Keratinocyte (primary cell): ENCODE measurements around the gene GBX2. TPM values are rescaled to one million over a fixed set of nuclear protein-coding genes. Genes with fewer than 3 reads are reported as not detected.

Experiments used
- DNase-seq: peaks from one replicate; pipeline ENCODE4 v3.0.0-alpha.2; 2011; ENCODE audit warnings: low read depth, missing footprints, low spot score
- FAIRE-seq: peaks from 2 replicates; lab custom pipeline; 2011; peaks lifted over from hg19 to GRCh38; lab: Jason Lieb, UNC
- H2AFZ ChIP-seq: 2 replicates; pipeline ENCODE4 v1.6.0; 2012; ENCODE audit warnings: low read length, control low read depth, inconsistent platforms; ENCODE audit not compliant: control insufficient read depth
- H3K27ac ChIP-seq: 2 replicates; pipeline ENCODE4 v1.5.1; 2011; ENCODE audit warnings: low read length; ENCODE audit not compliant: control insufficient read depth, insufficient read depth
- H3K27me3 ChIP-seq: 3 replicates; pipeline ENCODE4 v1.6.0; 2011; ENCODE audit warnings: low read length; ENCODE audit not compliant: control insufficient read depth, insufficient read depth; ENCODE audit errors: extremely low read depth
- H3K36me3 ChIP-seq, 2 experiments: 2 replicates in 1 of 2; 3 replicates in 1 of 2; pipeline ENCODE4 v1.5.1; 2011; ENCODE audit warnings: low read length in 2 of 2, mild to moderate bottlenecking in 1 of 2; ENCODE audit not compliant: control insufficient read depth in 2 of 2, insufficient read depth in 2 of 2; ENCODE audit errors: extremely low read depth in 1 of 2
- H3K4me1 ChIP-seq: 3 replicates; pipeline ENCODE4 v1.5.1; 2011; ENCODE audit warnings: low read length; ENCODE audit not compliant: control insufficient read depth, insufficient read depth; ENCODE audit errors: extremely low read depth
- H3K4me2 ChIP-seq: 3 replicates; pipeline ENCODE4 v1.6.0; 2011; ENCODE audit warnings: low read depth, low read length; ENCODE audit not compliant: control insufficient read depth, insufficient read depth; ENCODE audit errors: extremely low read depth
- H3K4me3 ChIP-seq, 3 experiments: fragments of 200-600 bp in 1 of 3; sonication (generic) in 1 of 3; 2 replicates in 2 of 3; 3 replicates in 1 of 3; pipeline ENCODE4 v1.5.1; 2011 to 2016; ENCODE audit warnings: low read length in 3 of 3, mild to moderate bottlenecking in 3 of 3, control low read depth in 2 of 3, inconsistent platforms in 1 of 3, low read depth in 1 of 3, mixed read lengths in 1 of 3, mixed run types in 1 of 3, moderate library complexity in 1 of 3; ENCODE audit not compliant: control insufficient read depth in 2 of 3, insufficient read depth in 2 of 3; ENCODE audit errors: extremely low read depth in 1 of 3
- H3K79me2 ChIP-seq: 2 replicates; pipeline ENCODE4 v1.6.0; 2012; ENCODE audit warnings: low read length; ENCODE audit not compliant: control insufficient read depth, insufficient read depth
- H3K9ac ChIP-seq: 3 replicates; pipeline ENCODE4 v1.6.0; 2011; ENCODE audit warnings: low read length; ENCODE audit not compliant: control insufficient read depth, insufficient read depth; ENCODE audit errors: extremely low read depth
- H3K9me1 ChIP-seq: 3 replicates; pipeline ENCODE4 v1.6.0; 2011; ENCODE audit warnings: low read length; ENCODE audit not compliant: control insufficient read depth, insufficient read depth; ENCODE audit errors: extremely low read depth
- H3K9me3 ChIP-seq: 2 replicates; pipeline ENCODE4 v1.5.1; 2012; ENCODE audit warnings: low read depth, low read length; ENCODE audit not compliant: control insufficient read depth
- H4K20me1 ChIP-seq: 3 replicates; pipeline ENCODE4 v1.6.0; 2011; ENCODE audit warnings: low read length; ENCODE audit not compliant: control insufficient read depth, insufficient read depth; ENCODE audit errors: extremely low read depth
- CTCF ChIP-seq, 3 experiments: IDR thresholded peaks in 1 of 3; conservative IDR thresholded peaks in 1 of 3; optimal IDR thresholded peaks in 1 of 3; 2 replicates in 2 of 3; 3 replicates in 1 of 3; pipeline versions ENCODE3 to v1.5.1; 2011; ENCODE audit warnings: low read length in 3 of 3, mild to moderate bottlenecking in 3 of 3, moderate library complexity in 2 of 3, control low read depth in 1 of 3, inconsistent platforms in 1 of 3; ENCODE audit not compliant: insufficient read depth in 2 of 3; ENCODE audit errors: extremely low read depth in 1 of 3
- EZH2 ChIP-seq: IDR thresholded peaks from one replicate; pipeline ENCODE4 v1.6.1; 2012; ENCODE audit warnings: inconsistent platforms, mild to moderate bottlenecking, low read length, moderate library complexity
- dilution Hi-C: fragments of 300-500 bp; cut with MboI; formaldehyde crosslinking; loops from one replicate; pipeline ENCODE4 v1.7.0; 2020; ENCODE audit warnings: low sequenced_read_pairs; ENCODE audit not compliant: extremely low pct_ligation_motif_present
- polyA plus RNA-seq, 5 experiments: library from polyadenylated mRNA; depleted of rRNA in 3 of 5; stranded (reverse) in 3 of 5; stranded (forward) in 1 of 5; unstranded in 1 of 5; fragments of >200 nt; gene quantifications; 1 replicate in 1 of 5; 2 replicates in 3 of 5; 3 replicates in 1 of 5; pipeline versions ENCODE4 v1.2.1 to v1.2.3, GENCODE V29; 2011 to 2012; ENCODE audit warnings: missing spikeins in 2 of 5, low read depth in 1 of 5, low replicate concordance in 1 of 5

Gene GBX2
- polyA plus RNA-seq, 1 donor (not counting 4 experiments of a cell fraction or from before 2014, with no cell fraction given): 0.17 TPM

- Histone ChIP-seq H3K4me2 (no peak overlapping the region), H3K9me3 (no peaks in the 10 kb centered on the region), H3K27me3 (no peaks in the 10 kb centered on the region), H3K4me1 (no peaks in the 10 kb centered on the region), H2AFZ (no peak overlapping the region), H3K9ac (no peak overlapping the region), H4K20me1 (no peaks in the 10 kb centered on the region), H3K36me3 (no peaks in the 10 kb centered on the region), H3K79me2 (no peaks in the 10 kb centered on the region), H3K4me3 (no peak overlapping the region), H3K9me1 (no peaks in the 10 kb centered on the region), H3K27ac (no peak overlapping the region)
- TF ChIP-seq CTCF (optimal IDR thresholded peaks at IDR 0.05 in 1 of 3, IDR thresholded peaks at IDR 0.05 in 1 of 3, conservative IDR thresholded peaks at IDR 0.05 in 1 of 3; ENCODE audit: extremely low read depth in 1 of 3, insufficient read depth in 2 of 3, low read length in 3 of 3) (no peak), EZH2 (no peak)
- FAIRE-seq (no peak), DNase-seq (no peak)
- dilution Hi-C loops: no loop called here
Observed at GRCh38 chr2:236193026-236193425, 24.8 kb upstream of the GBX2 start.

GRCh38 chr2:236190674-236191073 is 22.5 kb upstream of the GBX2 start:
- DNase-seq (no peak), FAIRE-seq (no peak)
- H3K27ac ChIP-seq: no peak overlapping the region
- dilution Hi-C loops: no loop called here
- no peaks in the 10 kb centered on the region for H3K4me1 ChIP-seq
- no peak overlapping the region for H3K4me3 ChIP-seq
- H3K27me3 ChIP-seq: no peaks in the 10 kb centered on the region
- H3K9me3 ChIP-seq: no peaks in the 10 kb centered on the region
- H3K9me1 ChIP-seq: no peaks in the 10 kb centered on the region
- H3K9ac ChIP-seq: no peak overlapping the region
- no peak overlapping the region for H2AFZ ChIP-seq
- TF ChIP-seq EZH2: no peak
- no peak for TF ChIP-seq CTCF (optimal IDR thresholded peaks at IDR 0.05 in 1 of 3, IDR thresholded peaks at IDR 0.05 in 1 of 3, conservative IDR thresholded peaks at IDR 0.05 in 1 of 3; ENCODE audit: extremely low read depth in 1 of 3, insufficient read depth in 2 of 3, low read length in 3 of 3)
- H4K20me1 ChIP-seq: no peaks in the 10 kb centered on the region
- H3K4me2 ChIP-seq: no peak overlapping the region
- no peaks in the 10 kb centered on the region for H3K36me3 ChIP-seq
- no peaks in the 10 kb centered on the region for H3K79me2 ChIP-seq
